BE2C (cell line): ENCODE measurements around the gene TRIM2.

Source experiments
- DNase-seq: peaks from one replicate; pipeline ENCODE4 v3.0.0-alpha.2; 2020
- H3K27me3 ChIP-seq: fragments of 250-450 bp; sonication (Bioruptor Pico); 2 replicates; pipeline ENCODE4 v1.5.1; 2020; ENCODE audit warnings: mild to moderate bottlenecking
- H3K36me3 ChIP-seq: fragments of 250-450 bp; sonication (Bioruptor Pico); 2 replicates; pipeline ENCODE4 v1.5.1; 2020; ENCODE audit warnings: mild to moderate bottlenecking
- H3K4me1 ChIP-seq: fragments of 250-450 bp; sonication (Bioruptor Pico); 2 replicates; pipeline ENCODE4 v1.5.1; 2020
- H3K4me3 ChIP-seq: 2 replicates; pipeline ENCODE4 v1.5.1; 2011; ENCODE audit warnings: low read depth, low read length
- H3K9me3 ChIP-seq: fragments of 250-450 bp; sonication (Bioruptor Pico); 2 replicates; pipeline ENCODE4 v1.5.1; 2020
- TF ChIP-seq, protein P1 (sequence below): IDR thresholded peaks from 2 replicates; pipeline ENCODE4 v1.5.1; 2012; ENCODE audit warnings: mild to moderate bottlenecking, low read depth, low read length

TRIM2 gene

GRCh38 chr4:153239409-153239808, 35.2 kb downstream of the TRIM2 start:
- Histone ChIP-seq H3K4me1 (no peaks in the 10 kb centered on the region), H3K27me3 (no peaks in the 10 kb centered on the region), H3K9me3 (no peaks in the 10 kb centered on the region), H3K4me3 (no peak overlapping the region), H3K36me3 (peaks cover 4% of the 10 kb centered on the region)
- TF ChIP-seq, protein P1, sequence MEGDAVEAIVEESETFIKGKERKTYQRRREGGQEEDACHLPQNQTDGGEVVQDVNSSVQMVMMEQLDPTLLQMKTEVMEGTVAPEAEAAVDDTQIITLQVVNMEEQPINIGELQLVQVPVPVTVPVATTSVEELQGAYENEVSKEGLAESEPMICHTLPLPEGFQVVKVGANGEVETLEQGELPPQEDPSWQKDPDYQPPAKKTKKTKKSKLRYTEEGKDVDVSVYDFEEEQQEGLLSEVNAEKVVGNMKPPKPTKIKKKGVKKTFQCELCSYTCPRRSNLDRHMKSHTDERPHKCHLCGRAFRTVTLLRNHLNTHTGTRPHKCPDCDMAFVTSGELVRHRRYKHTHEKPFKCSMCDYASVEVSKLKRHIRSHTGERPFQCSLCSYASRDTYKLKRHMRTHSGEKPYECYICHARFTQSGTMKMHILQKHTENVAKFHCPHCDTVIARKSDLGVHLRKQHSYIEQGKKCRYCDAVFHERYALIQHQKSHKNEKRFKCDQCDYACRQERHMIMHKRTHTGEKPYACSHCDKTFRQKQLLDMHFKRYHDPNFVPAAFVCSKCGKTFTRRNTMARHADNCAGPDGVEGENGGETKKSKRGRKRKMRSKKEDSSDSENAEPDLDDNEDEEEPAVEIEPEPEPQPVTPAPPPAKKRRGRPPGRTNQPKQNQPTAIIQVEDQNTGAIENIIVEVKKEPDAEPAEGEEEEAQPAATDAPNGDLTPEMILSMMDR, result no peak
- no peak for DNase-seq

DNA sequence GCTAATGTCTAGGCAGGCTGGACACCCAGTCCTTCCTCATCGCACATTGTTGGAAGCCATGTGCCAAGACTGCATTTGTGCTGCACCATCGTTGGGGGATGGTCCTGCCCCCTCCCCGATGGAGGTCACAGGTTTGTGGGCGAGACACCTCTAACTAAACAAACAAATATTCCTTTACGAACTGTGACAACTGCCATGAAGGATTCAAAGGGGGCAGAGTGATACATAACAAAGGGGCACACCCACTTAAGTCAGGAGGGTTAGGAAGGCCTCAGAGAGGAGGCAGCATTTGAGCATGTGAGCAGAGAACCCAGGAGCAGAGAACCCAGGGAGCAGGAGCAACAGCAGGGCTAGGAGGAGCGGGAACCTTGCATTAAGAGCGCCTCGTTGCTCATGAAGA, 37.1 kb downstream of the TRIM2 start:
- no peak for DNase-seq
- H3K4me3 ChIP-seq, result no peak overlapping the region
- TF ChIP-seq, protein P1, result no peak
- peaks cover 4% of the 10 kb centered on the region for H3K36me3 ChIP-seq
- H3K27me3 ChIP-seq, result no peaks in the 10 kb centered on the region
- H3K4me1 ChIP-seq, result no peaks in the 10 kb centered on the region
- H3K9me3 ChIP-seq, result no peaks in the 10 kb centered on the region

DNA sequence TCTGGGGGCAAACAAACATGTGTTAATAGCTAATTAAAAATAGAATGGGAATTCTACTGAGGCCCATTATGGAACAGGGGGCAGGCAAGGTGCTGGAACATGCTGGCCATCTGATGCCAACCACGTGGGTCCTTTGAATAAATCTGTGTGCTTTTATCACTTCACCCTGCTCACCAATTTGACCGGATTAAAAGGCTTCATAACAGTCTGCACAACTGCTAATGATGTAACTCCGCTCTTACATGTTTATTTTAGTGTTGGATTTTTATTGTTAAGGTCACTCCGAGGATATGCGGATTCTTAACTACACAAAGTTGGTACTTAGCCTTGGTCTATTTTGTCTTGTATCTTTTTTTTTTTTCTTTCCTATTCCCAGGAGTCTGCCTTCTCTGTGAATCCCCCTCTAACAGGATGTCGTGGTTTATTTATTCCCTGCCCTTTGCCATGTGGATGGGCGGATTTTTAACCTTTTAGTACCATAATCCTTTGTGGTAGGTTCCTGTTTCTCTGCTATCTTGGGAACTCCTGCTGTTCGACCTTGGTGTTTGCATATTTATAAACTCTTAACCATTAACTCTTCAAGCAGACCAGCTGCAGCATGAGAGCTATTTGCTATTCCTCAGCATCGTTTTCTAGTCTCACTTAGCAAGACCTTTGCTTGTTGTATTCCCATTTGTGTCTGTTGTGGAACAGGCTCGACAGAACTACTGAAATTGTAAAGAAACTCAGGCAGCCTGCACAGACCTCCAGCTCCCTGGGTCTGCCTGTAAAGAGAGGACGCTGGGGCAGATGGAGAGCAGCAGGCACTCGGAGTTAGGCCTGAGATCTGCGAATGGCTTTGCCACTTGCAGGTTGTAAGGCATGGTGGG, 38.0 kb downstream of the TRIM2 start:
- Histone ChIP-seq H3K4me1 (no peaks in the 10 kb centered on the region), H3K27me3 (no peaks in the 10 kb centered on the region), H3K4me3 (no peak overlapping the region), H3K36me3 (peaks cover 4% of the 10 kb centered on the region; the same call in 1 of the 2 replicates), H3K9me3 (no peaks in the 10 kb centered on the region)
- no peak for DNase-seq
- TF ChIP-seq, protein P1, result no peak

DNA sequence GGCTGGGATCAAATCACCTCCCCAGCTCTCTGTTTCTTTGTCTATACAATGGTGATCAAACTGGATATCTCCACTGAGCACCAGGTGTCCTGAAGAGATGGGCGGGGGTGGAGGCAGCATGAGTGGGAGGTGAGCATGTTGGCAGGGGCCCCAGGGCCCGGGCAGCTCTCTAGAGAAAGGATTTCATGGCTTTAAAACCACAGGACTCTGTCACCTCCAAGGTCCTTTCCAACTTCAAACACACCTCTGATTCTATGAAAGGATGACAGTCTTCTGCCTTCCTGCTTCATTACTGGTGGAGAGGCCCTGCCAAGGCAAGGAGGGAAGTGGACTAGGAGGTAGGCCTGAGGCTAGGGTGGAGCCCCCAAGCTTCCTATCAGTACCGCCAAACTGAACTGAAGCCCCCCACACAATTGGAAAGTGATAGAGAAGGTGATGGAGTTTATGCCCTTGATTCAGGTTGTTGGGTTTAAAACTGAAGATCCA, 38.6 kb downstream of the TRIM2 start:
- Histone ChIP-seq H3K27me3 (no peaks in the 10 kb centered on the region), H3K4me3 (no peak overlapping the region), H3K4me1 (no peaks in the 10 kb centered on the region), H3K36me3 (peaks cover 4% of the 10 kb centered on the region; the same call in 1 of the 2 replicates), H3K9me3 (no peaks in the 10 kb centered on the region)
- TF ChIP-seq, protein P1, result no peak
- no peak for DNase-seq

GRCh38 chr4:153243468-153243867, 39.2 kb downstream of the TRIM2 start:
- H3K4me3 ChIP-seq, result no peak overlapping the region
- no peak for DNase-seq
- TF ChIP-seq, protein P1, result no peak
- peaks cover 5% of the 10 kb centered on the region for H3K4me1 ChIP-seq
- peaks cover 2% of the 10 kb centered on the region; the same call in 1 of the 2 replicates for H3K36me3 ChIP-seq
- H3K9me3 ChIP-seq, result no peaks in the 10 kb centered on the region
- H3K27me3 ChIP-seq, result no peaks in the 10 kb centered on the region

- DNase-seq, result no peak
- Histone ChIP-seq H3K36me3 (no peaks in the 10 kb centered on the region), H3K27me3 (no peaks in the 10 kb centered on the region), H3K4me1 (peaks cover 7% of the 10 kb centered on the region), H3K4me3 (no peak overlapping the region), H3K9me3 (no peaks in the 10 kb centered on the region)
- TF ChIP-seq, protein P1, result no peak
Measured at GRCh38 chr4:153244969-153245368, 40.7 kb downstream of the TRIM2 start.
